HCT116 (cell line): ENCODE data around the gene YWHAB. TPM values are rescaled to one million over a fixed set of nuclear protein-coding genes. Genes with fewer than 3 reads are reported as not detected.

ENCODE experiments used
- ATAC-seq: fragments of 200-7000 bp; cut with Tn5 transposase; 2 replicates; pipeline ENCODE4 v1.9.1; 2020; ENCODE audit warnings: mild to moderate bottlenecking, moderate library complexity
- BruUV-seq: library from RNA; stranded (reverse); fragments of 400-500 nt; replicated peaks from 2 replicates; lab custom pipeline; 2021; lab: Mats Ljungman, UMichigan
- CTCF ChIA-PET: fragments of 300-600 bp; sonication (Branson Sonifier 250); formaldehyde crosslinking; loops from one replicate; lab custom pipeline; 2021; ENCODE audit warnings: antibody characterized with exemption; lab: Charles Lee
- POLR2A ChIA-PET: fragments of 300-600, 350-600 bp; sonication (Branson Sonifier 250); formaldehyde crosslinking; loops from one replicate; lab custom pipeline; 2021; ENCODE audit warnings: antibody characterized with exemption; lab: Charles Lee
- RAD21 ChIA-PET, 2 experiments: fragments of 300-600 bp; sonication (Branson Sonifier 250); formaldehyde crosslinking; loops; one replicate each; lab custom pipeline; 2023; ENCODE audit warnings: low total read pairs in 2 of 2; ENCODE audit not compliant: uncharacterized antibody in 2 of 2, unreplicated experiment in 2 of 2, low non-redundant PET in 1 of 2; lab: Charles Lee
- DNase-seq: peaks from one replicate; pipeline ENCODE4 v3.0.0-alpha.2; 2010; ENCODE audit warnings: low read depth, low spot score
- H2AFZ ChIP-seq: fragments of 200-600 bp; shearing (Covaris generic), sonication (generic); 2 replicates; pipeline ENCODE4 v1.6.1; 2017; ENCODE audit warnings: low read depth, mixed run types, mixed read lengths, antibody characterized with exemption, low read length; ENCODE audit not compliant: poor library complexity, severe bottlenecking
- H3K27ac ChIP-seq: 2 replicates; pipeline ENCODE4 v1.5.1; 2012; ENCODE audit warnings: low read depth, low read length
- H3K27me3 ChIP-seq: fragments of 200-600 bp; sonication (generic); 2 replicates; pipeline ENCODE4 v1.6.1; 2016; ENCODE audit warnings: mixed run types, low read length, mixed read lengths; ENCODE audit not compliant: insufficient read depth
- H3K36me3 ChIP-seq, 2 experiments: fragments of 200-500 bp in 1 of 2; fragments of 200-600 bp in 1 of 2; sonication (Bioruptor generic) in 1 of 2; sonication (generic) in 1 of 2; 2 replicates each; pipeline versions ENCODE4 v1.5.1 to v1.6.1; 2014 to 2016; ENCODE audit warnings: low read length in 2 of 2, inconsistent platforms in 1 of 2, mixed read lengths in 1 of 2, mixed run types in 1 of 2; ENCODE audit not compliant: insufficient read depth in 2 of 2, control insufficient read depth in 1 of 2
- H3K4me1 ChIP-seq, 2 experiments: fragments of 200-600 bp in 1 of 2; sonication (generic) in 1 of 2; 2 replicates each; pipeline versions ENCODE4 v1.5.1 to v1.6.1; 2012 to 2017; ENCODE audit warnings: low read length in 2 of 2, inconsistent platforms in 1 of 2, mild to moderate bottlenecking in 1 of 2, mixed read lengths in 1 of 2, mixed run types in 1 of 2, moderate library complexity in 1 of 2; ENCODE audit not compliant: insufficient read depth in 2 of 2, control insufficient read depth in 1 of 2
- H3K4me2 ChIP-seq: fragments of 200-600 bp; sonication (generic); 2 replicates; pipeline ENCODE4 v1.6.1; 2017; ENCODE audit warnings: mixed run types, low read length, mixed read lengths
- H3K4me3 ChIP-seq, 2 experiments: fragments of 200-600 bp in 1 of 2; sonication (generic) in 1 of 2; replicated peaks in 1 of 2; 2 replicates each; pipeline ENCODE4 v1.5.1; 2011 to 2016; ENCODE audit warnings: low read length in 2 of 2, control low read depth in 1 of 2, low read depth in 1 of 2, mild to moderate bottlenecking in 1 of 2, mixed read lengths in 1 of 2, mixed run types in 1 of 2
- H3K79me2 ChIP-seq: fragments of 200-600 bp; sonication (generic); 2 replicates; pipeline ENCODE4 v1.6.1; 2017; ENCODE audit warnings: mild to moderate bottlenecking, mixed run types, low read length, moderate library complexity, mixed read lengths; ENCODE audit not compliant: insufficient read depth
- H3K9ac ChIP-seq: fragments of 200-600 bp; sonication (generic); 2 replicates; pipeline ENCODE4 v1.6.1; 2016; ENCODE audit warnings: low read length, mixed read lengths
- H3K9me2 ChIP-seq: fragments of 200-600 bp; sonication (generic), shearing (Covaris generic); 2 replicates; pipeline ENCODE4 v1.6.1; 2017; ENCODE audit warnings: mixed run types, mild to moderate bottlenecking, moderate library complexity; ENCODE audit not compliant: insufficient read depth
- H3K9me3 ChIP-seq, 2 experiments: fragments of 200-500 bp in 1 of 2; fragments of 200-600 bp in 1 of 2; sonication (Bioruptor generic) in 1 of 2; sonication (generic) in 1 of 2; 2 replicates each; pipeline ENCODE4 v1.6.1; 2014 to 2017; ENCODE audit warnings: low read length in 2 of 2, mixed read lengths in 2 of 2, inconsistent platforms in 1 of 2, low read depth in 1 of 2, mild to moderate bottlenecking in 1 of 2, mixed run types in 1 of 2, moderate library complexity in 1 of 2; ENCODE audit not compliant: control insufficient read depth in 1 of 2, insufficient read depth in 1 of 2
- H4K20me1 ChIP-seq: fragments of 200-600 bp; sonication (generic), shearing (Covaris generic); 2 replicates; pipeline ENCODE4 v1.6.1; 2017; ENCODE audit warnings: mixed run types, mild to moderate bottlenecking, moderate library complexity; ENCODE audit not compliant: insufficient read depth
- CBX3 ChIP-seq: IDR thresholded peaks from 2 replicates; pipeline ENCODE4 v1.6.1; 2012; ENCODE audit warnings: low read depth
- SIN3A ChIP-seq: IDR thresholded peaks from 2 replicates; pipeline ENCODE4 v1.6.1; 2012; ENCODE audit warnings: low read depth
- SP1 ChIP-seq: IDR thresholded peaks from 2 replicates; pipeline ENCODE4 v1.6.1; 2012; ENCODE audit warnings: low read depth
- SRF ChIP-seq: IDR thresholded peaks from 2 replicates; pipeline ENCODE4 v1.6.1; 2012; ENCODE audit warnings: low read depth
- TCF7L2 ChIP-seq: IDR thresholded peaks from 2 replicates; pipeline ENCODE4 v1.7.0; 2011; ENCODE audit warnings: borderline replicate concordance, inconsistent platforms; ENCODE audit not compliant: insufficient read depth, insufficient read length; ENCODE audit errors: extremely low read depth
- YY1 ChIP-seq: IDR thresholded peaks from 2 replicates; pipeline ENCODE4 v1.6.1; 2011; ENCODE audit warnings: low read length, low read depth, moderate library complexity, mild to moderate bottlenecking; ENCODE audit not compliant: insufficient replicate concordance; ENCODE audit errors: extremely low read depth
- ZFX ChIP-seq: fragments of 450-650 bp; IDR thresholded peaks from 2 replicates; pipeline ENCODE4 v1.6.1; 2017
- intact Hi-C: fragments of 100-400 bp; cut with micrococcal nuclease; formaldehyde crosslinking; loops from 2 replicates; pipeline ENCODE4 v1.10.0; 2022
- total RNA-seq: library from RNA; stranded (reverse); gene quantifications from one replicate; pipeline ENCODE4 v1.2.1, GENCODE V29; 2021; ENCODE audit not compliant: unreplicated experiment
- TF ChIP-seq, protein P1 (sequence below): IDR thresholded peaks from 2 replicates; pipeline ENCODE4 v1.6.1; 2012
- TF ChIP-seq, protein P2 (sequence below): IDR thresholded peaks from 2 replicates; pipeline ENCODE4 v1.6.1; 2012; ENCODE audit warnings: low read depth

The YWHAB gene
- total RNA-seq, 1 experiment from 2014 or later: 200 TPM

DNA sequence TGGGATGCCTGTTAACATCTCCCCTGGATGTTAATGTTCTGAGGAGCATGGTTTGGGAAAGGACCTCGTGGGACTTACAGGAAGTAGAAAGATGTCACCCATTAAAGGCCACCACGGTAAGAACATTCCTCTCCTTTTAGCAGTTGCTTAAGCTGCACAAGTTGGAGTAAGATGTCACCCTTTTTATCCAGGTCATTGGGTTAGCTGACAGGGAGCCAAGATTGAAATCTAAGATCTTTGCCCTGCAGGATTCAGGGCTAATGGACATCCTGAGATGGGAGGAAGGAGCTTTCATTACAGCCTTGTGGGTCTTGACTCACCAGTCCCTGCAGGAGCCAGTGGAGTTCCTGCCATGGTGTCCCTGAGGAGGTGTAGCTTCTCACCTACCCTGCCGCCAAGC lies 46.4 kb downstream of the YWHAB start:
- ATAC-seq (no peak), DNase-seq (no peak)
- no peak overlapping the region for H3K4me2 ChIP-seq
- BruUV-seq: TSS peak; percentile 53
- peaks cover 22 to 23% of the 10 kb centered on the region in 2 experiments; a peak in 3 of 4 replicates for H3K36me3 ChIP-seq
- no peaks in the 10 kb centered on the region for H3K27me3 ChIP-seq
- no peaks in the 10 kb centered on the region for H3K79me2 ChIP-seq
- H3K4me1 ChIP-seq: no peaks in the 10 kb centered on the region
- intact Hi-C loops: no loop called here
- no peak overlapping the region for H3K9ac ChIP-seq
- no peaks in the 10 kb centered on the region for H3K9me3 ChIP-seq
- no peak overlapping the region for H3K4me3 ChIP-seq
- CTCF ChIA-PET: no interaction called here
- POLR2A ChIA-PET: interaction anchor here (0.6 to 1.3 kb wide), 2 partner anchors 15 to 22 kb away, joined by 3 to 4 read pairs; partner anchors contain the start of gene PABPC1L
- RAD21 ChIA-PET: no interaction called here
- H4K20me1 ChIP-seq: no peaks in the 10 kb centered on the region
- TF ChIP-seq, protein P1, sequence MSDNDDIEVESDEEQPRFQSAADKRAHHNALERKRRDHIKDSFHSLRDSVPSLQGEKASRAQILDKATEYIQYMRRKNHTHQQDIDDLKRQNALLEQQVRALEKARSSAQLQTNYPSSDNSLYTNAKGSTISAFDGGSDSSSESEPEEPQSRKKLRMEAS: no peak
- TF ChIP-seq CBX3: no peak
- TF ChIP-seq SP1: no peak
- TF ChIP-seq YY1: no peak
- TF ChIP-seq SIN3A: no peak
- no peak overlapping the region for H3K27ac ChIP-seq
- no peaks in the 10 kb centered on the region for H3K9me2 ChIP-seq
- H2AFZ ChIP-seq: no peak overlapping the region

DNA sequence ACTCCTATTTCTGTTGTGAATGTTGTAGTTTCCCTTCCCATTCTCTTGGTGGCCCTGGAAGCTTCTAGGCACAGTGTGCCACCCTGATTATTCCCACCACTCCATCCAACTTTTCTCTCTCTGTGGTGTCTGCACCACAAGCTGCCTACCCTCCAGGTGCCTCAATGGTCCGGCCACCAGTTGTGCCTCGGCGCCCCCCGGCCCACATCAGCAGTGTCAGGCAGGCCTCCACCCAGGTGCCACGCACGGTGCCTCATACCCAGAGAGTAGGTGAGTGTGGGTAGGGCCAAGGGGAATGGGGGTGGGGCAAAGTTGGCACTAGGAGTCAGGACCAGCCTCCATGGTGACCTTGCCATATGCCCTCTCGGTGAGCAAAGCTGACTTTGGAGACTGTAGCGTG lies 47.4 kb downstream of the YWHAB start:
- no TSS peak for BruUV-seq
- Histone ChIP-seq H3K4me2 (no peak overlapping the region), H3K9me3 (no peaks in the 10 kb centered on the region), H3K27me3 (no peaks in the 10 kb centered on the region)
- no peak for ATAC-seq
- intact Hi-C loops: no loop called here
- TF ChIP-seq, protein P2, sequence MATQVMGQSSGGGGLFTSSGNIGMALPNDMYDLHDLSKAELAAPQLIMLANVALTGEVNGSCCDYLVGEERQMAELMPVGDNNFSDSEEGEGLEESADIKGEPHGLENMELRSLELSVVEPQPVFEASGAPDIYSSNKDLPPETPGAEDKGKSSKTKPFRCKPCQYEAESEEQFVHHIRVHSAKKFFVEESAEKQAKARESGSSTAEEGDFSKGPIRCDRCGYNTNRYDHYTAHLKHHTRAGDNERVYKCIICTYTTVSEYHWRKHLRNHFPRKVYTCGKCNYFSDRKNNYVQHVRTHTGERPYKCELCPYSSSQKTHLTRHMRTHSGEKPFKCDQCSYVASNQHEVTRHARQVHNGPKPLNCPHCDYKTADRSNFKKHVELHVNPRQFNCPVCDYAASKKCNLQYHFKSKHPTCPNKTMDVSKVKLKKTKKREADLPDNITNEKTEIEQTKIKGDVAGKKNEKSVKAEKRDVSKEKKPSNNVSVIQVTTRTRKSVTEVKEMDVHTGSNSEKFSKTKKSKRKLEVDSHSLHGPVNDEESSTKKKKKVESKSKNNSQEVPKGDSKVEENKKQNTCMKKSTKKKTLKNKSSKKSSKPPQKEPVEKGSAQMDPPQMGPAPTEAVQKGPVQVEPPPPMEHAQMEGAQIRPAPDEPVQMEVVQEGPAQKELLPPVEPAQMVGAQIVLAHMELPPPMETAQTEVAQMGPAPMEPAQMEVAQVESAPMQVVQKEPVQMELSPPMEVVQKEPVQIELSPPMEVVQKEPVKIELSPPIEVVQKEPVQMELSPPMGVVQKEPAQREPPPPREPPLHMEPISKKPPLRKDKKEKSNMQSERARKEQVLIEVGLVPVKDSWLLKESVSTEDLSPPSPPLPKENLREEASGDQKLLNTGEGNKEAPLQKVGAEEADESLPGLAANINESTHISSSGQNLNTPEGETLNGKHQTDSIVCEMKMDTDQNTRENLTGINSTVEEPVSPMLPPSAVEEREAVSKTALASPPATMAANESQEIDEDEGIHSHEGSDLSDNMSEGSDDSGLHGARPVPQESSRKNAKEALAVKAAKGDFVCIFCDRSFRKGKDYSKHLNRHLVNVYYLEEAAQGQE: no peak
- TF ChIP-seq SRF: no peak
- no peak for TF ChIP-seq ZFX
- no peak for TF ChIP-seq TCF7L2
- TF ChIP-seq, all 23 proteins: peak for 0
- no peak for DNase-seq
- Histone ChIP-seq H4K20me1 (no peaks in the 10 kb centered on the region), H3K4me1 (no peaks in the 10 kb centered on the region), H3K27ac (no peak overlapping the region), H3K4me3 (no peak overlapping the region), H3K9me2 (no peaks in the 10 kb centered on the region), H3K9ac (no peak overlapping the region), H3K79me2 (no peaks in the 10 kb centered on the region), H2AFZ (no peak overlapping the region), H3K36me3 (peaks cover 27 to 29% of the 10 kb centered on the region in 2 experiments; a peak in 3 of 4 replicates)
- ChIA-PET CTCF (no interaction called here), RAD21 (no interaction called here), POLR2A (interaction anchor here (1.3 kb wide), 1 partner anchor 14 kb away, joined by 3 read pairs; no protein-coding TSS in a partner anchor)
